ENCODE results near the gene SCGB1A1.

Gene SCGB1A1

GRCh38 chr11:62398011-62398994 lies 20.5 kb upstream of the SCGB1A1 start:
- DNase-seq: no peak

- no peak for DNase-seq
These were observed 19.5 kb upstream of the SCGB1A1 start for GRCh38 chr11:62399172-62399877.

- DNase-seq: no peak
These were observed 19.0 kb upstream of the SCGB1A1 start for GRCh38 chr11:62399878-62400266.

- DNase-seq: no peak
These were observed 18.6 kb upstream of the SCGB1A1 start for GRCh38 chr11:62400281-62400680.

- DNase-seq: no peak
These were observed 18.1 kb upstream of the SCGB1A1 start for GRCh38 chr11:62400760-62401159.

- no peak for DNase-seq
These were observed 17.5 kb upstream of the SCGB1A1 start for GRCh38 chr11:62401356-62401755.

- no peak for DNase-seq
These were observed 17.0 kb upstream of the SCGB1A1 start for GRCh38 chr11:62401811-62402210.

- DNase-seq: peak; percentile 55
These were observed 16.4 kb upstream of the SCGB1A1 start for GRCh38 chr11:62402226-62402959.

- DNase-seq: no peak
These were observed 15.7 kb upstream of the SCGB1A1 start for GRCh38 chr11:62402960-62403730.

GRCh38 chr11:62404435-62404834 lies 14.4 kb upstream of the SCGB1A1 start:
- DNase-seq: no peak

GRCh38 chr11:62404901-62405300 lies 13.9 kb upstream of the SCGB1A1 start:
- DNase-seq: no peak

GRCh38 chr11:62406034-62406433 lies 12.8 kb upstream of the SCGB1A1 start:
- DNase-seq: no peak

- no peak for DNase-seq
These were observed 9.0 kb upstream of the SCGB1A1 start for GRCh38 chr11:62409831-62410230.

GRCh38 chr11:62410972-62411371 lies 7.9 kb upstream of the SCGB1A1 start:
- DNase-seq: no peak

- no peak for DNase-seq
These were observed 7.3 kb upstream of the SCGB1A1 start for GRCh38 chr11:62411524-62411923.

- DNase-seq: no peak
These were observed 5.7 kb upstream of the SCGB1A1 start for GRCh38 chr11:62413060-62413696.

GRCh38 chr11:62416596-62416995 lies 2.2 kb upstream of the SCGB1A1 start:
- no peak for DNase-seq

GRCh38 chr11:62418136-62418535 lies 697 bp upstream of the SCGB1A1 start:
- DNase-seq: no peak

- DNase-seq: no peak
These were observed 589 bp downstream of the SCGB1A1 start for GRCh38 chr11:62419314-62419929.

- no peak for DNase-seq
These were observed 1.1 kb downstream of the SCGB1A1 start for GRCh38 chr11:62419943-62420342.

- DNase-seq: no peak
These were observed 2.0 kb downstream of the SCGB1A1 start for GRCh38 chr11:62420882-62421281.

- no peak for DNase-seq
These were observed 3.2 kb downstream of the SCGB1A1 start for GRCh38 chr11:62421996-62422395.
